HG02938 (cell line): ENCODE measurements around the gene OTUD5.

Experiments
- ATAC-seq: cut with Tn5 transposase; IDR thresholded peaks from one replicate; pipeline ENCODE4 v1.9.1; 2021; ENCODE audit warnings: mild to moderate bottlenecking, moderate library complexity; ENCODE audit not compliant: unreplicated experiment

OTUD5 gene

GRCh38 chrX:48974033-48974432 is 16.6 kb upstream of the OTUD5 start:
- no peak for ATAC-seq

DNA sequence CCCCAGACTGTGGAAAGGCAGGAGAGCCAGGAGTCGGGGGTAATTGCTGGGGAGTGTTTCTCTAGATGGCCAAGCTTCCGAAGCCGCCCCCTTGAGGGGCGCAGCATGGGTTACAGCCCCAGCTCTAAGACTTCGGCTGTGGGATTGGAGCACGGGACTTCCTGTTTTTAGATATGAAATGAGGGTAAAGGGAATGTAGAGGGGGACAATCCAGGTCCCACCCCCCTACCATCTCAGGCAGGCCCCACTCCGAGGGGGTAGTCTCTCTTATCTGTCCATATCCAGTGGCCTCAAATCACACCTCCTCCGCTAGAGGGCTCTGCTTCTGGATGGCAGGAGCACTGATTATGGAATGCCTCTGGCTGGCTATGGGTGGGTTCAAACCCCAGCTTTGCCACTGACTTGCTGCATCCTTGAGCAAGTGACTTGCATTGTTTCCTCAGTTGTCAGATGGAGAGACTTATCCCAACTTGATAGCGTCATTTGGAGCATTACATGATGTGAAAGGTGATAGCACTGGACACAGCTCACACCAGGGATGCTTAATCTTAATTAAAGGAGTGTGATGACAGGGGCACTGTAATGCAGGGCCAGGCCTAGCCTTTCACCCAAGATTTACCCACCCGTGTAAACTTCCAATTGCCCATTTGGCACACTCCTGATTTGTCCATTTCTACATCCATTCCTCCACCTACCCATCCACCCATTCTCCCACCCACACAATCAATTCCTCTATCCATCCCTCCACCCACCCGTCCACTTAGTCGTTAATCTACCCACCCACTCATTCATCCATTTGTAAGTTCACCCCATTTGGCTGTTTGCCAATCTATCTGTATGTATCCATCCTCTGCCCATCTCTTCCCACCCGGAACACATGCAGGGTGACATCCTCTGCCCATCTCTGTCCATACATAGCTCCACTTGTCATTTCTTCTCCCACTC is 15.1 kb upstream of the OTUD5 start:
- ATAC-seq: no peak

- ATAC-seq: no peak
Measured at GRCh38 chrX:48971249-48972219, 14.1 kb upstream of the OTUD5 start, which contains the start of gene KCND1. Gene KCND1 (minus strand): TSS chrX:48971844. CDS start chrX:48970271, 1,573 bp downstream.

- ATAC-seq: no peak
Measured at GRCh38 chrX:48969471-48969870, 12.1 kb upstream of the OTUD5 start.

DNA sequence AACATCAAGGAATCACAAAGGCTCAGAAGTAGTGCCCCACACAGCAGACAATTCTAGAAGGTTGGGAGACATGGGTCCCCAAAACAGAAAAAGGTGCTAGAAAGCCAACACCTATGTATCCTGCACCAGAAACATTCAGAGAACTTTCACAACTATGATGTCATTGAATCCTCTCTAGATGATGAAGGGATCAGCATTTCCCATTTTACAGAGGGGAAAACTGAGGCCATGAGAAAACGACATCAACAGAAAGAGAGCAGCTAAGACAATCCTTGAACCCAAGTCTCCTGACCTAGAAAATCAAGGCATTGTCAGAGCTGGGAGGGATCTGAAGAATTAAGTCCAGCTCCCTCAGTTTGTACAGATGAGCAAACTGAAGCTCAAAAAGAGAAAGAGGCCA is 11.0 kb upstream of the OTUD5 start:
- ATAC-seq: no peak

DNA sequence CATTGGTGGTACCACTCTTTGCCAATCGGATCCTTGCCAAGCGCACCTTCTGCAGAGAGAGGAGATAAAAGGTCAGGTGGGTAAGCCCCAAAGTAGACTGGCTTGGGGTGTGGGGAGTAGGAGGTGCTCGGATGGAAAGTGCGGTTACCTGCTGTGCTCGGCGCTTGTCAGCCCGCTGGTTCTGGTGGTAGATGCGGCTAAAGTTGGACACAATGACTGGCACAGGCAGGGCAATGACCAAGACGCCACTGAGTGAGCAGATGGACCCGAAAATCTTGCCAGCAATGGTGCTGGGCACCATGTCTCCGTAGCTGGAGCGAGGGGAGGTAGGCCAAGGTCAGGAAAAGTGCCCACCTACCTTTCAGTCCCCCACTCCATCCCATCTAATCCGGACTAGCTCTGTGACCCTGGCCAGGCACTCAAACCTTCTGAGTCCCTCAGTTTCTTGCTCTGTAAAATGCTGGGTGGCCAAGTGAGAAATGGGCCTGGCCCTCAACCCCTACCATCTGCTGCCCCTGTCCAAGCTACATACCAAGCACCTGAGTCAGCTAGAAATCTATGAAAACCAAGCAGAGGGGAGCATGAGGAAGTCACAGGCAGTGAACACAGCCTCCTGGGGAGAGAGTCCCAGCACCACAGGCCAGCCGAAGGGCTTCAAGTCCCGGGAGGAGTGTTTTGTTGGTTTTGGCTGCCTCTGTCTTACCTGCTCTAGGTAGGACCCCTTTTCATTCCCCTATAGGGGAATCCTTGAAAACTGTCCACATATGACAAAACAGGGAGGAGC is 9.6 kb upstream of the OTUD5 start:
- no peak for ATAC-seq

DNA sequence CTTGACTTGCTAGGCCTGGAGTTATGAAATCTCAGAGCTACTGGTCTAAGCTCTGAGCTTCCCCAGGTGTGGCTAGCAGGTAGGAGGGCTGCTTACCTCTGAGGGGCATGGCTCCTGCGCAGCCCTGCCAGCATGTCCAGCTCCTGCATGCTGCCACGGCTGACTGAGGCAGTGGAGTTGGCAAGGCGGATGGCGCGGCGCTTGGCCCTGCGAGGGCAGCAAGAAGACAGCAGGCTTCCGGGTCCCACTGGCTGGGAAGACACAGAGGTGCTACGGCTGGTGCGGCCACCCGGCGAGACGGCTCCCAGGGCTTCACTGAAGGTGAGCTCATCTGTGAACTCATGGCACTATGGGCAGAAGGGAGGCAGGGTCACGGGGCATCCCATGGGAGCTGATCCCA is 8.6 kb upstream of the OTUD5 start:
- no peak for ATAC-seq

- ATAC-seq: no peak
Measured at GRCh38 chrX:48961585-48962091, 4.2 kb upstream of the OTUD5 start.

GRCh38 chrX:48960291-48960690 is 2.9 kb upstream of the OTUD5 start:
- ATAC-seq: no peak

- ATAC-seq: no peak
Measured at GRCh38 chrX:48958635-48959094, 1.3 kb upstream of the OTUD5 start.

DNA sequence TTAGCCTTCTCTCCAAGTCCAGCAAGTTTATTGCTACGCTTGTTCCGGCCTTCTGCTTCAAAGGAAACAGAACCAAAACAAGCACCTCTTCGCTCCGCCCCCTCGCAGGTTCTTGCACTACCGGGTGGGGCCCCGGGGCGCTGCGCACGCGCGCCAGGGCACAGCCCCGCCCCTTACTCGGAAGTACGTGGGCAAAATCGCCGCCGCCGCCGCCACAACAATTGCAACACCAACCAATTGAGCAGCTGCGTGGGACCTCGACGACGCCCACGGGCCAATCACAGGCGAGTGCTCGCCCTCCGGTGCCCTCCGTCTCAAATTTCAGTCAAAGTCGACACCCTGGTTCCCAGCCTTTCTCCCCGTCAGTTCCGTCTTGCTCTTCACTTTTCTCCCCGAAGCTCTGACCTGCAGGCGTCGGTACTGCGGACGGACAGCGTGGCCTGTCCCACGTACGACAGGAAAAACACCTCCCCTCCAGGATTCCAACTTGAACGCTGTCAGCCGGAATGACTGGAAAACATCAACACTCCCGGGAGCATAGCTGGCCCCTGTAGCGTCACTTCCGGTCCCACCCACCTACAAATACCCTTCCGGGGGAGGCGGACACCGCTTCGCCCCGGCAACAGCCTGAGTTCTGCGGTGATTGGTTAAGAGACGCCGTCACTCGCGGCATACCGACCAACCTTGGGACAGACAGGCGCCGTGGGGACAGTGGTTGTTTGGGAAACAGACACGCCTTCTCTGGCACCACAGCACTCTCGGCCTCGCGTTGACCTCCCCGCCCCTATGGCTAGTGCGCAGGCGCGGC is 624 bp upstream of the OTUD5 start:
- ATAC-seq: peak; percentile 83

GRCh38 chrX:48956728-48957414 is 536 bp downstream of the OTUD5 start:
- no peak for ATAC-seq

GRCh38 chrX:48948589-48948988 is 8.8 kb downstream of the OTUD5 start:
- no peak for ATAC-seq

GRCh38 chrX:48945517-48946348 is 11.7 kb downstream of the OTUD5 start:
- ATAC-seq: no peak

- no peak for ATAC-seq
Measured at GRCh38 chrX:48942895-48943294, 14.5 kb downstream of the OTUD5 start.

DNA sequence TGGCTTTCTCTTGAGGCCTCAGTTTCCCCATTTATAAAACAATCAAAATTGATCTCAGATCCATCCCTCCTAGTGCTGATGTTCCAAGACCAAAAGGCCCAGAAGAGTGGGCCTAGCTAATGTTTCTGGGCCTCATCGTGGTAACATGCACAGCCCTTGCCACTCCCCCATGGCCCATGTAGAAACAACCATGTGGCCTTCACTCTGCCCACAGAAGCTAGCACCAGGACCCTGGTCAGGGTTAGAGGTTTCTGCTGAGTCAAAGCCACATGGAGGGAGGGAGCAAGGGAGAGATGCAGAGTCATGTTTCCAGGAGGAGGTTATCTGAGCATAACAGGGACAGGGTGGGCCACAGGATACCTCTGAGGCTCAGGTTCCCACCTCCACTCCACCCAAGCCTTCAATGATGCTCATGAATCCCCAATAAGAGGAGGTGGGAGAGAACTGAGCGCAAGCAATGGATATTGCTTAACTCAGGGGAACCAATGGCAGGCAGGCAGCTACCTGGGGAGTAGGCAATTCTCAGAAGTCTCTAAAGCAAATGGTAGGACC is 16.9 kb downstream of the OTUD5 start:
- no peak for ATAC-seq

DNA sequence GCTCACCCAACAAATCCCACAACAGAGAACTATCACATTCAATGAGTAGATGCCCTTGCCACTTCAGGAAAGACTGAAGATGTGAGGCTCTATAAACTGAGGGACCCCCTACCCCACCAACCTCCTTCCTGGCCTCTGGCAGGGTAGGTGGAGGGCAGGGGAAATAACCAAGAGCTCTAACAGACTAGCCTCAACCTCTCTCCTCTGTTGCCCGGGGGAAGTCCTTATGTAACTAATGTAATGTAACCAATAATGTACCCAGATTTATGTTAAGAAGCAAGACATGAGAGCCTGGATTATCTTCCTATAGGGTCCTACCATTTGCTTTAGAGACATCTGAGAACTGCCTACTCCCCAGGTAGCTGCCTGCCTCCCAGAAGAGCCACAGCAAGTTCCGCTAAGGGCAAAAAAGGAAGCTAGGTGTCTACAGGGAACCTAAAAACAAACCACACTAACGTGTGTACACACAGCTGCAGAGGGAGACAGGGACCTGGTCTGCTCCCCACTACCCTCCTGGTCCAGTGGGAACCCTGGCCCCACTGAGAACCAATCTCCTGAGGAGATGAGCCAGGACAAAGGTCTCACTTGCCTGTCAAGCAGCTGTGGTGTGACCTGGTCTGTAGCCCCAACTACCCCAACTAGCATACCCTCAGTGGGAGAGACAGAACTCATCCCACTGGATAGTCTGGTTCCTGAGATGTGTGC is 17.7 kb downstream of the OTUD5 start:
- no peak for ATAC-seq
